T-helper 2 cell treated with Interferon-gamma antibody and Interleukin-4, amounts not matched to agents 5 μg/mL and 100 μg/mL, for 36 hours (primary cell): ENCODE measurements around the gene PHPT1.
A peak's percentile ranks its signal among the peaks of the same experiment; 100 is the strongest.

Experiments
- DNase-seq: peaks from one replicate; pipeline ENCODE4 v3.0.0; 2021; ENCODE audit warnings: low spot score
- H3K27ac Mint-ChIP-seq: one replicate; pipeline ENCODE4 v1.8.0; 2021; ENCODE audit warnings: mild to moderate bottlenecking, mixed read lengths
- H3K27me3 Mint-ChIP-seq: one replicate; pipeline ENCODE4 v1.8.0; 2021; ENCODE audit warnings: low read depth, mixed read lengths
- H3K36me3 Mint-ChIP-seq: one replicate; pipeline ENCODE4 v1.8.0; 2021; ENCODE audit warnings: low read depth, mixed read lengths
- H3K4me1 Mint-ChIP-seq: one replicate; pipeline ENCODE4 v1.8.0; 2021; ENCODE audit warnings: low read depth, mixed read lengths
- H3K4me3 Mint-ChIP-seq: one replicate; pipeline ENCODE4 v1.8.0; 2022; ENCODE audit warnings: mild to moderate bottlenecking, moderate library complexity, mixed read lengths
- H3K9me3 Mint-ChIP-seq: one replicate; pipeline ENCODE4 v1.8.0; 2021; ENCODE audit warnings: mixed read lengths

PHPT1 gene

DNA sequence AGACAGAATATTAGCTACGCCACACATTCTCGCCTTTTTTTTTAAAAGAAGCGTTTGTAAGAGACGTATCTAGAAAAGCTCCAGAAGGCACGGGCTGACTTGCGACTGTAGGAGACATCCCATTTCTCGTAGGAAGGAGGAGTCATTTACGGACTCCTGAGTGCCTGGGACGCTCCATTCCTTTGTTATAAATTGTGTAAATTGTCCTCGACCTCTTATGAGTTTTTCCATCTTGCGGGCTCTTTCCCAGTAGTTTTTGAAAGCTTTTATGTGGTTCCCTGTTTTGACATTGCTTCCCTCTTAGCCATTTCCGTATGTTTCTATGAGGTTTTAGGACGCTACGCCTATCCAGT, 40.4 kb upstream of the PHPT1 start:
- DNase-seq: no peak
- peak overlapping the region; percentile 26 for H3K27ac Mint-ChIP-seq
- peaks cover 30% of the 10 kb centered on the region for H3K36me3 Mint-ChIP-seq
- no peaks in the 10 kb centered on the region for H3K27me3 Mint-ChIP-seq
- H3K4me3 Mint-ChIP-seq: peak overlapping the region; percentile 82
- H3K4me1 Mint-ChIP-seq: peaks cover 36% of the 10 kb centered on the region
- no peaks in the 10 kb centered on the region for H3K9me3 Mint-ChIP-seq

DNA sequence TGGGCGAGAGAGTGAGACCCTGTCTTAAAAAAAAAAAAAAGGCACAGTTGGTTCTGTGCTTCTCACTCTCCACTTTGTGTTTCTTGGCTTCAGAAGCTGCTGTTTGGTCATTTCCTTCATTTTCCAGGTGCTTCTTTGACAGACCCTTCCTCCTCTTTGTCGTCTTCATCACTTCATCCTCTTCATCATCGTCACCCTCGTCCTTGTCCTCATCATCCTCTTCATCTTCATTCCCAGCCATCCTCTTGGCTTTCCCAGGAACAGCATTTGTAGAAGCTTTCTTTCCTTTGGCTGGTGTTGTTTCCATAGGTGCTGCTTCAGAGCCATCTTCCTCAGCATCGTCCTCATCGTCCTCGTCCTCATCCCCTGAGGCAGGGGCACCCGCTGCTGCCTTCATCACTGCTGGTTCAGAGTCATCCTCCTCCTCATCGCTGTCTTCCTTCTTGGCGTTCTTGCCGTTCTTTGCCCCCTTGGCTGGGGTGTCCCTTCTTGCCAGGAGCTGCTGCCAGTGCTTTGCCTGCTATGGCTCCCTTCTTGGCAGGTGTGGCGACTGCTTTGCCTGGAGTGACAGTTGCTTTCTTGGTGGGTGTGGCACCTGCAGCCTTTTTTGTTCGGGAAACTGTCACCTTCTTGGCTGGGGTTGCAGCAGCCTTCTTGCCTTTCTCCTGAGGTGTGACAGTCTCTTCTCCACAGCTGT, 34.3 kb upstream of the PHPT1 start:
- H3K36me3 Mint-ChIP-seq: peaks cover 37% of the 10 kb centered on the region
- H3K4me1 Mint-ChIP-seq: peaks cover 28% of the 10 kb centered on the region
- H3K27me3 Mint-ChIP-seq: no peaks in the 10 kb centered on the region
- H3K9me3 Mint-ChIP-seq: no peaks in the 10 kb centered on the region
- H3K4me3 Mint-ChIP-seq: no peak overlapping the region
- DNase-seq: no peak
- H3K27ac Mint-ChIP-seq: peak overlapping the region; percentile 11

DNA sequence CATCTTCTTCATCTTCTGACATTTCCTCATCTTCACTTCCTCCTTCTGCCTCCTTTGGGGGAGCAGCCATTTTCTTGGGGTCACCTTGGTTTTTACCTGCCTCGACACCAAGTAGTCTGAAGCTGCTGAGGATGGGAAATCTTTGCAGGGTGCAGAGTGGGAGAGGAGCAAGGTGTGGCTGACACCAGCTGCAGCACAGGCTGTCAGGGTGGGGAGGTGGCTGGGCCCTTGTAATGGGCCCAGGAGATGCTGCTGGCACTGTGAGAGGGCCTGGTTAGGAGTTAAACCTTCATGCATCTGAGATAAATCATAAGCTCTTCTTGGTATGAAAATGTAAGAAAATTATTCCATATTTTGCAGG, 33.8 kb upstream of the PHPT1 start:
- DNase-seq: no peak
- Mint-ChIP-seq H3K4me3 (no peak overlapping the region), H3K27me3 (no peaks in the 10 kb centered on the region), H3K36me3 (peaks cover 34% of the 10 kb centered on the region), H3K4me1 (peaks cover 24% of the 10 kb centered on the region), H3K9me3 (no peaks in the 10 kb centered on the region), H3K27ac (no peak overlapping the region)

DNA sequence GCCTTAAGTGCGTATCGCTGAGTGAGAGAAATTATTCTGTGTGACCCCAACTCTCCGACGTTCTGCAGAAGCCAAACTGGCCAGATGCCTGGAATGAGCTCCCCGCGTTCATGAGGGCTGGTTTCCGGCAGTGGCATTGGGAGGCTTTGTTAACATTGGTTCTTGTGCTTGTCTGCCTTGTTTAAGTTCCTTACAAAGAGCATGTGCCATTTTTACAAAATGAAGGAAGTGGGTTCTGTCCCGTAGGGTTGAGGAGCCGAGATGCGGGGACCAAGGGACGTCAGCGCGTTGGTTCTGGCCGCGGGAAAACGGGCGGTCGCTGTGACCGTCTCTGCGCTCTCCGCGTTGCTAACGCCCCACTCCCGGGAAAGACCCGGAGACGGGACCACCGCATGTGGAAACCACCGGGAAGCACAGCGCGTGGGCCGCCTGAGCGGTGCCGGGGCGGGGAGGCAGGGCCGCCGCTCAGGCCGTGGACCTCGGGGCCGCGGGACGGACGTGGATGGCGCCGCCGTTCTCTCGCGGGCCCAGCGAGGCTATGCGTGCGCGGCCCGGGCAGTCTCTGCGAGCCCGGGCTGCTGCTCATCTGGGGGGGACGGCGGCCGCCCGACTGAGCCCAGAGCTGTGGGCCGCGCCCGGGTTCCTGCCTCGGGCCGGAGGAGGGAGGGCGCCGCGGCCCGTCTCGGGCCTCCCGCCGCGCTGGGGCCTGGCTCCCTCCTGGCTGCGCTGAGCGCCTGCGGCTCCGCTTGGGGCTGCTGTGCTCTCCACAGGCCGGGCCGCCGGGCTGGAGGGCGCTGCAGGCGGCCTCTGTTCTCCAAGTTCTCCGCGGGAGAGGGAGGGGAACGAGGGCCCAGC, 28.0 kb upstream of the PHPT1 start:
- no peak for DNase-seq
- Mint-ChIP-seq H3K9me3 (no peaks in the 10 kb centered on the region), H3K27me3 (no peaks in the 10 kb centered on the region), H3K4me3 (no peak overlapping the region), H3K36me3 (peaks cover 19% of the 10 kb centered on the region), H3K4me1 (no peaks in the 10 kb centered on the region), H3K27ac (no peak overlapping the region)

DNA sequence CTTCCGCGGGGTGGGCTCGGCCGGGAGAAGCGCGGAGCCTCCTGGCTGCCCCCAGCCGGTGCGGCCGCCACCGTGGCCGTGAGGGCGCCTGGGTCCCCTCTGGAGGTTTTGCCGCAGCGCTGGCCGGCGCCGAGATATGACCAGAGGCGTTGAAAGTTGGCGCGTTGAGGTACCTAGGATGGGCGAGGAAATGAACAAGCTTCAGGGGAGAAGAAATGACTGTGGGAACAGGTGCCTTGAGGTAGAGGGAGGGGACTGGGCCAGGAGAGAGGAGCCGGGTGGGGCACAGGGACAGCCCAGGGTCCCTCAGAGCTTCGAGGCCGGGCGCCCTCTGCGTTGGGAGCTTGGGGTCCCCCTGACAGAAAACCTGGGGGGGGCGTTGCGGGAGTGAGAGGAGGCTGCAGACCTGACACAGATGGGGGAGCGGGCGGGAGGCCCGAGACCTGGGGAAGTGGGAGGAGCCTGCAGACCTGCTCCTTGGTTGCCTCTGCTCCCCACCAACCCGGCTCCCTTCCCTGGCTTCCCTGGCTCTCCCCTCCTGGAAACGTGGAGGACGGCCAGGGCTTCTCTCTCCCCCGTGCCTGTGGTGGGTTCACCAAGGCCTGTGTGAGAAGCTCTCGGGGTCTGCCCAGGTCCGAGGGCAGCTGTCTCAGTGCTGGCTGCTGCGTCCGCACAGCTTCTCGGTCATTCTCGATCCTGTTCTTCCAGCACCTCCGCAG, 27.2 kb upstream of the PHPT1 start:
- peaks cover 15% of the 10 kb centered on the region for H3K36me3 Mint-ChIP-seq
- H3K9me3 Mint-ChIP-seq: no peaks in the 10 kb centered on the region
- H3K27me3 Mint-ChIP-seq: no peaks in the 10 kb centered on the region
- H3K4me3 Mint-ChIP-seq: no peak overlapping the region
- no peaks in the 10 kb centered on the region for H3K4me1 Mint-ChIP-seq
- no peak for DNase-seq
- H3K27ac Mint-ChIP-seq: no peak overlapping the region

DNA sequence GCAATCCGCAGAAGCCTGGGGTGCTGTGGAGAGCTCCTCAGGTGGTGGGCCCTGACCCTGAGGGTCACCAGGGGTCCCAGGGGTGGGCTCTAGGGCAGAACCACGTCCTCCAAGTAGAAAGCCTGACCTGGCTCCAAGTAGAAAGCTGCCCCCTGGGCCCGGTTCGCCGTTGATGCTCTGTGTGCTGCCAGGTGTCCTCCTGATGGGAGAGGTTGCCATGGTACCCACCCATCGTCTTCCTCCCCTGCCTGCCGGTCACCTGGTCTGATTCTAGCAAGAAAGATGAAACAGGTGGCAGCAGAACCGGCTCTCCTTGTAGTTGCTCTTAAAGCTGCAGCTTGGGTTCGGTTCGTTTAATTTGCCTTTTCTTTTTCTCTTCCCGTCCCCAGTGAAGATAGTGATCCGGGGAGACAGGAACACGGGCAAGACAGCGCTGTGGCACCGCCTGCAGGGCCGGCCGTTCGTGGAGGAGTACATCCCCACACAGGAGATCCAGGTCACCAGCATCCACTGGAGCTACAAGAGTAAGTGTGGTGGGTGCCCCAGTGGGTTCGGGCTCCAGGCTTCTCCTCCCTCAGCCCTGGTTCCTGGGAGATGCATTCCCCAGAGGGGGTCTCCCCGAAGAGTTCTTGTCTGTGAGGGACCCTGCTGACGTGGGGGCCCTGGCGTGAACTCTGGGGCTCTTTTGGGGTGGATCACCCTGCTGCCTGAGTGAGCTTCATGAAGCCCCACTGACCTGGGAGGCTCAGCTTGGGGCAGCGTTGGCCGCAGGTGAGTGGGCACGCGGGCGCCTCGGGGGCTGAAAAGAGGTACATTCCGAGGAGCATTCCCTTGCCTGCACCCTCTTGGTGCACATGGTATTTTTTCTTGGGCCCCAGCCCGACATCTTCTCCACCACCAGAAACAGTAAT, 25.8 kb upstream of the PHPT1 start:
- DNase-seq: no peak
- Mint-ChIP-seq H3K27me3 (no peaks in the 10 kb centered on the region), H3K4me3 (no peak overlapping the region), H3K9me3 (no peaks in the 10 kb centered on the region), H3K4me1 (no peaks in the 10 kb centered on the region), H3K36me3 (peaks cover 14% of the 10 kb centered on the region), H3K27ac (no peak overlapping the region)

DNA sequence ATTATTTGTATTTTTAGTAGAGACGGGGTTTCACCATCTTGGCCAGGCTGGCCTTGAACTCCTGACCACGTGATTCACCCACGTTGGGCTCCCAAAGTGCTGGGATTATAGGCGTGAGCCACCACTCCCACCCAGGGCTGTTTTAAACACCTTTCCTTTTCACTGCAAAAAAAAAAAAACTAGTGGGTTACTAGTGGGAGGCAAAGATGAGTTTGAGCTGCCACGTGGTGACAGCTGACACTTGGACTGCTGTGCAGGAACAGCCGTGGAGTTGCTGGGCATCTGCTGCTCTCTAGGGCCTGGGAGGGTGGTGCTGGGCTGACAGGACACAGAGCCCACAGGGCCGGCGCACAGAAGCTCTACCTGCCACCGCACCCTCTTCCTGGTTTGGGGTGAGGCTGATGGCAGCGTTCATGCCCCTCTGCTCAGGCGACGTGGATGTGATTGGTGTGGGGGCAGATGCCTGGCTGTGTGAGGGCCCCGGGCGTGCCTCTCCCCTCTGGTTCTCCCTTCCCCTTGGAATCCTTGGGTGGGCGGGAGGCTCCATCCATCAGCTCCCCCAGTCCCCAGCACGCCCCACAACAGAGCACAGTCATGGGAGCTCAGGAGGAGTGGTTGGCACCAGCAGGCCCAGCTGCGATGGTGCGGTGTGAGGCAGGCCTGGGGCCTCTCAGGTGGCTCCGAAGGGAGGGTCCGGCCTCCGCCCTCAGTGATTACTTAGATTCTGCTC, 24.5 kb upstream of the PHPT1 start:
- no peaks in the 10 kb centered on the region for H3K9me3 Mint-ChIP-seq
- peaks cover 17% of the 10 kb centered on the region for H3K36me3 Mint-ChIP-seq
- H3K4me3 Mint-ChIP-seq: no peak overlapping the region
- H3K4me1 Mint-ChIP-seq: no peaks in the 10 kb centered on the region
- no peak overlapping the region for H3K27ac Mint-ChIP-seq
- DNase-seq: no peak
- no peaks in the 10 kb centered on the region for H3K27me3 Mint-ChIP-seq

DNA sequence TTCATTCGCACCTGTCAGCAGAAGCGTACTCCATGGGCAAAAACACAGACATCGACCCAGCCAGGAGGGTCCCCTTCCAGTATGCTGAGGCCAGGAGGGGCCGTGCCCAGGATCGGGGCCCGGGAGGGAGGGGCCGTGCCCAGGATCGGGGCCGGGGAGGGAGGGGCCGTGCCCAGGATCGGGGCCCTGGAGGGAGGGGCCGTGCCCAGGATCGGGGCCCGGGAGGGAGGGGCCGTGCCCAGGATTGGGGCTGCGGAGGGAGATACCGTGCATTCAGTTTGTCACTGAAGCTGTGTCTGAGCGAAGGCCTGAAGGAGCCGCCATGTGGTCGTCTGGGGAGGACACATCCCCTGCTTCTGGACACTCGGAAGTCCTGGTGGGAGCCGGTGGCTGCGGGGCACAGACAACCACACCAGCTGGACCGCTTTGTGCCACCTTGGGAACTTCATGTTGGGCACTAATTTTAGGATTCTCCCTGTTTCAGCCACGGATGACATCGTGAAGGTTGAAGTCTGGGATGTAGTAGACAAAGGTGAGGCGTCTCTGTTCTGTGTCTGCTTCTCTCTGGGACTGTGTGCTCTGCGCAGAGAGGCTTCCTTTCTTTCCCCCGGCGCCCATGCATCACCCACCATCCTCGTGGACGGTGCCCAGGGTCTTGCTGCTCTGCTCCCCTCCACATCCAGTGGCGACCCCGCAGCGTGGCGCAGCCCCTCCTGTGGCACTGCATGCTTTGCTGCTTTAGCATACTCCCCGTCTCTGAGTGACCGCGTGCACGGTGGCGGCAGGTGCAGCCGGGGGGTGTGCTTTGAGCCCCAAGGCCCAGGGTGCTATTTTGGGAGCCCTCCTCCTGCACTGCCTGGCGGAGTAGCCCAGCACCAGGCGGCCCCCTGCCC, 23.7 kb upstream of the PHPT1 start:
- DNase-seq: no peak
- Mint-ChIP-seq H3K4me3 (no peak overlapping the region), H3K36me3 (peaks cover 17% of the 10 kb centered on the region), H3K27ac (no peak overlapping the region), H3K9me3 (no peaks in the 10 kb centered on the region), H3K4me1 (no peaks in the 10 kb centered on the region), H3K27me3 (no peaks in the 10 kb centered on the region)

DNA sequence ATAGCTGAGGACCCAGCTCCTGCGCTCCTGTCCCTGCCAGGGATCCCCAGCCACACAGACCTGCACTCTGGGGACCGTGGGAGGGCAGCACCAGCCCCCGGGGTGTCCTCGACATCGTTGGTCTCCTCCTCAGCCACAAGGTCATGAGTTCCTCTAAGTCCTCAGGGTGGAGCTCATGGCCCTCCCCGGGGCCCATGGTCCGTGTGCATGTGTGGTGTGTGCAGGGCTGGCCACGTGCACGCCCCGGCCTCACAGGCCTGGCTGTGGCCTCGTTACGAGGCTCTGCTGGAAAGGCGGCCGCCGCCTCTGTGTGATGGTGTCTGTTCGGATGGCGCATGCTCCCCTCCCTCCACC, 23.0 kb upstream of the PHPT1 start:
- H3K27me3 Mint-ChIP-seq: no peaks in the 10 kb centered on the region
- no peaks in the 10 kb centered on the region for H3K4me1 Mint-ChIP-seq
- no peaks in the 10 kb centered on the region for H3K9me3 Mint-ChIP-seq
- H3K36me3 Mint-ChIP-seq: peaks cover 13% of the 10 kb centered on the region
- no peak overlapping the region for H3K4me3 Mint-ChIP-seq
- H3K27ac Mint-ChIP-seq: no peak overlapping the region
- no peak for DNase-seq

DNA sequence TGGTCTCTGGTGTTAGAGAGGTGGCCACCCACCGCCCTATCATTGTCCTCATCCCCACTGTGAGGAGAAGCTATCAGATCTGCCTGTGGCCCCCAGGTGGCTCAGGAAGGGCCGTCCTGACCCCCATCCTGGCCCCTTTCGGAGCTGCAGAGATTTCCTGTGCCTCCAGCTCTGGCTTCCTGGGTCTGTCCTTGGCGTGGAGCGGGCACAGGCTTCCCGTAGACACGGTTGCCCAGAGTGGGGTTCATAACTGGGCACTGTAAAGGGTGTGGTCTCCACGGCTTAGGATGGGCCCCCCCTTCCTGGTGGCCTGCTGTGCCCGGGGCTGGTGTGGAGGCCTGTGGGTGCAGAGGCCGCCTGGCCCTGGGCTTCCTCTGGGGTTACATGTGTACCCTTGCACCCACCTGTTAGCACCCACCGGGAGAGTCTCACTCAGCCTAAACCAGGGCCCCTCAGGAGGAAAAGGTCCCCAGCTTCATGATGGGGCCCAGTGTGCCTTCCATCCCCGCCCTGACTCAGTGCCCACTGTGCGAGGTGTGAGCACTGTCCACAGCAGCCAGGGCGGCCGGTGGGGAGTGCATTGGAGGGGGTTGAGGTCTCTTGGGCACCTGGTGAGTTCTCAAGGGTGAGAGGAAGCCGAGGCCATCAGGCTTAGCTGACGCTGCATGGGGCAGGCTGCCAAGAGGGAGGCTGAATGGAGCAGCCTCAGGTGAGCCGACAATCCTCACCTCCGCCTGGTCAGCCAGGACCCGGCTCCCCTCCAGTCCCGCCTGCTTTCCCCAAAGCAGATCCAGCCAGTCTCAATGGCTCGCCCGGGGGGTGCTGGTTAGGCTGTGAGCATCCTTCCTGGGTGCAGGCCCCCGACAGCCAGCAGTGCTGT, 22.3 kb upstream of the PHPT1 start:
- H3K27me3 Mint-ChIP-seq: no peaks in the 10 kb centered on the region
- H3K9me3 Mint-ChIP-seq: no peaks in the 10 kb centered on the region
- no peak overlapping the region for H3K4me3 Mint-ChIP-seq
- no peaks in the 10 kb centered on the region for H3K4me1 Mint-ChIP-seq
- no peak overlapping the region for H3K27ac Mint-ChIP-seq
- peaks cover 13% of the 10 kb centered on the region for H3K36me3 Mint-ChIP-seq
- no peak for DNase-seq

DNA sequence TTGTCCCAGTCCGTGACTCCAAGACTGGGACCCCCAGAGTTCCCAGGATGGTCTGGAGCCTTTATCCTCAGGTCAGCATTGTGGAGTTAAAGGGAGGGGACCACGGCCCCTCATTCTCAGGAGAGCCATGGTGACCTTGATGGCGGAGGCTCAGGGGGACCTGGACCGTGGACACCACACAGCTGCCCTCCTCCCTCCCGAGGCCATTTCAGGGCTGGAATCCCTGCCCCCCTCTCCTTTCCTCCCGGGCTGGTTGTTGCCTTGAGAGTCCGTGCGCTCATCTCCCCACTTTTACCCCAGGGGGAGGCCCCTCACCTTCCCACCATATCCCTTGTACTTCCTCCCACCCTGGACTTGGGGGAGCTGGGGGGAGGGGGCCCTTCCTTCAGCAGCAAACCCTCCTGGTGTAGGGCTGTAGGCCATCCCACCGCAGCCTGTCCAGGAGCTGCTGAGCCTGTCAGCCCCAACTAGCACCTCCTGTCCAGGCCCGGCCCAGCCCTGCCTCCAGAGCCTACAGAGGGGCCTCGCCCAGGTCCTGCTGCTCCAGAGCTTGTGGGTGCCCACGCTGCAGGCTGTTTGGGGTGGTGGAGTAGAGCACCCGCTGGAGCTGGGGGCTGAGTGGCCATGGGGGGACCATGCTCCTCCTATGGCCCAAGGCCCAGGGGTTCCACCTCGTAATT, 21.3 kb upstream of the PHPT1 start:
- Mint-ChIP-seq H3K27me3 (no peaks in the 10 kb centered on the region), H3K27ac (no peak overlapping the region), H3K36me3 (peaks cover 13% of the 10 kb centered on the region), H3K4me1 (no peaks in the 10 kb centered on the region), H3K9me3 (no peaks in the 10 kb centered on the region), H3K4me3 (no peak overlapping the region)
- no peak for DNase-seq
